Measurements from ENCODE around the gene UBXN10.

DNA sequence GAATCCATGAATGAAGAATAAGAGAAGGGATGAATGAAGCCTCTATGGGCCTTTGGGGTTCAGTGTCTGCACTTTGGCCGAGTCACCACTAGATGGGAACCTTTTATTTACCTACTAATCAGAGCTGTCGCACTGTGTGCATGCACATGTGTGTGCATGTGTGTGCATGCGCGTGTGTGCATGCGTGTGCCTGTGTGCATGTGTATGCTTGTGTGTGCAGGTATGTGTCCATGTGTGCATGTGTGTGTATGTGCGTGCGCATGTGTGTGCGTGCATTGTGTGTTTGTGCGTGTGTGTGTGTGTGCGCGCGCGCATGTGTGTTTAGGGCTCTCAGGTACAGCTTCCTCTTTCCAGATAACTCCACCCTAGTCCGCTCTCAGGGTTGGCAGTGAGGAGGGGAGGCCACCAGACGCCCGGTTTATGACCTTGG, 20.4 kb upstream of the UBXN10 start:
- no peak for TF ChIP-seq POLR2A (IDR thresholded peaks at IDR 0.05; ENCODE audit: low read length)
- TF ChIP-seq GATA1 (IDR thresholded peaks at IDR 0.05; ENCODE audit: low read depth, low read length), result no peak

All from erythroblast (primary cell).